A673 (cell line): ENCODE data around the gene SLC12A1. TPM values are rescaled to one million over a fixed set of nuclear protein-coding genes. Genes with fewer than 3 reads are reported as not detected.
A peak's percentile ranks its signal among the peaks of the same experiment; 100 is the strongest.

ENCODE experiments used
- Bru-seq: library from RNA; stranded (reverse); fragments of 400-500 nt; gene quantifications from one replicate; lab custom pipeline; 2021; lab: Mats Ljungman, UMichigan
- BruChase-seq, 2 experiments: library from RNA; stranded (reverse); fragments of 400-500 nt; gene quantifications; one replicate each; lab custom pipeline; 2021; lab: Mats Ljungman, UMichigan
- BruUV-seq: library from RNA; stranded (reverse); fragments of 400-500 nt; replicated peaks from 2 replicates; lab custom pipeline; 2021; lab: Mats Ljungman, UMichigan
- CTCF ChIA-PET: fragments of 300-600 bp; sonication (Branson Sonifier 250); formaldehyde crosslinking; loops from one replicate; lab custom pipeline; 2022; ENCODE audit warnings: antibody characterized with exemption; lab: Charles Lee
- POLR2A ChIA-PET: fragments of 300-600 bp; sonication (Branson Sonifier 250); formaldehyde crosslinking; loops from one replicate; lab custom pipeline; 2022; ENCODE audit warnings: antibody characterized with exemption; ENCODE audit not compliant: low non-redundant PET; lab: Charles Lee
- DNase-seq: peaks from one replicate; pipeline ENCODE4 v3.0.0-alpha.2; 2015; ENCODE audit warnings: low spot score
- H3K27ac ChIP-seq: fragments of 200-600 bp; sonication (generic); 2 replicates; pipeline ENCODE4 v1.5.1; 2016; ENCODE audit warnings: mixed run types, low read depth, mild to moderate bottlenecking, mixed read lengths, antibody characterized with exemption, low read length; ENCODE audit not compliant: poor library complexity, severe bottlenecking
- H3K27me3 ChIP-seq: fragments of 200-600 bp; sonication (generic); replicated peaks from 2 replicates; pipeline ENCODE4 v1.6.1; 2017; ENCODE audit warnings: mixed run types, low read depth, mild to moderate bottlenecking, mixed read lengths, antibody characterized with exemption, low read length; ENCODE audit not compliant: insufficient read depth, poor library complexity
- H3K36me3 ChIP-seq: fragments of 200-600 bp; sonication (generic); 2 replicates; pipeline ENCODE4 v1.6.1; 2016; ENCODE audit warnings: mixed run types, mild to moderate bottlenecking, mixed read lengths, antibody characterized with exemption, low read length; ENCODE audit not compliant: insufficient read depth, poor library complexity, severe bottlenecking
- H3K4me1 ChIP-seq: fragments of 200-600 bp; sonication (generic); 2 replicates; pipeline ENCODE4 v1.6.1; 2017; ENCODE audit warnings: mixed run types, mild to moderate bottlenecking, mixed read lengths, antibody characterized with exemption, low read length; ENCODE audit not compliant: insufficient read depth, poor library complexity, severe bottlenecking
- H3K4me3 ChIP-seq: fragments of 200-600 bp; sonication (generic); 2 replicates; pipeline ENCODE4 v1.5.1; 2016; ENCODE audit warnings: low read depth, mixed run types, mild to moderate bottlenecking, mixed read lengths, low read length; ENCODE audit not compliant: poor library complexity, severe bottlenecking
- H3K9me3 ChIP-seq: fragments of 200-600 bp; sonication (generic); 2 replicates; pipeline ENCODE4 v1.6.1; 2016; ENCODE audit warnings: mixed run types, low read depth, mild to moderate bottlenecking, mixed read lengths, antibody characterized with exemption, low read length; ENCODE audit not compliant: poor library complexity, severe bottlenecking
- EZH2 ChIP-seq: fragments of 200-600 bp; sonication (generic); IDR thresholded peaks from 2 replicates; pipeline ENCODE4 v1.6.1; 2017; ENCODE audit warnings: borderline replicate concordance, low read depth, mild to moderate bottlenecking, mixed read lengths, antibody characterized with exemption, low read length; ENCODE audit not compliant: poor library complexity, severe bottlenecking
- intact Hi-C: fragments of 100-400 bp; cut with micrococcal nuclease; formaldehyde crosslinking; loops from one replicate; pipeline ENCODE4 v1.10.0; 2022; ENCODE audit not compliant: unreplicated experiment
- long read RNA-seq: library from polyadenylated mRNA; stranded (forward); transcript quantifications from one replicate; pipeline ENCODE4 v2.0.0, GENCODE V29; 2022
- total RNA-seq: library from RNA; stranded (reverse); gene quantifications from 2 replicates; pipeline ENCODE4 v1.2.3, GENCODE V29; 2021
- TF ChIP-seq, protein P1 (sequence below): fragments of 300-800, 200-600 bp; sonication (generic); conservative IDR thresholded peaks from 2 replicates; pipeline ENCODE4 v1.5.1; 2017; ENCODE audit warnings: low read depth, mild to moderate bottlenecking, antibody characterized with exemption, low read length, moderate library complexity, mixed read lengths

SLC12A1 gene
- total RNA-seq = not detected in 2 replicates
- percentile 2 among the genes with signal in this experiment for Bru-seq, nascent RNA
- BruChase-seq, experiment 1, labeled RNA remaining after a 2-hour chase = not detected
- BruChase-seq, experiment 2, labeled RNA remaining after a 6-hour chase = percentile 1 among the genes with signal in this experiment
- long read RNA-seq, partial matches to known transcripts = 0 of 1 reads
- long read RNA-seq, other reads (novel, unspliced or antisense) = 1 of 1 reads

DNA sequence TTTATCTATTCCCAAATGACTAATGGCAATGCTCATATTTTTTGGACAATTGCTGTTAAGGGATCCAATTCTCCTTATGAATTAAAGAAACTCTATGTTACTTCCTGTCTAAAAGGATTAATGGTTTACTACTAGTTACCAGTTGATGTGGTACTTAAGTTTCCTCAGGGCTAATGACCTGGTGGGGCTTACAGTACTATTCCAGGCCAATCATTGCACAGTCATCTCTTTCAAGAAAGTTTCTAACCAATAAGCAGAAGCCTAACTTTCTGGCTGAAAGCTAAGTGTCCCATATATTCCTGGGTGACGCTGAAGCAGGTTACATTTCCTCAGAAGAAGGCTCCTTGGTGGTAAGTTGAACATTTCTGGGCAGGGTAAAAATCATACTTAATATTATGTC is at the start of gene SLC12A1:
TSS of gene SLC12A1 (plus strand) at position 322 of the 400 bp plus-strand sequence. CDS start 1,418 bp downstream, outside the sequence.
- Histone ChIP-seq H3K36me3 (no peaks in the 10 kb centered on the region), H3K27ac (no peak within 1 kb of the TSS), H3K4me3 (no peak within 1 kb of the TSS), H3K4me1 (no peaks in the 10 kb centered on the region), H3K9me3 (no peaks in the 10 kb centered on the region), H3K27me3 (peaks cover 9% of the 10 kb centered on the region)
- POLR2A ChIA-PET = no interaction called here
- no peak for DNase-seq
- TF ChIP-seq EZH2 = no peak
- TF ChIP-seq, protein P1, sequence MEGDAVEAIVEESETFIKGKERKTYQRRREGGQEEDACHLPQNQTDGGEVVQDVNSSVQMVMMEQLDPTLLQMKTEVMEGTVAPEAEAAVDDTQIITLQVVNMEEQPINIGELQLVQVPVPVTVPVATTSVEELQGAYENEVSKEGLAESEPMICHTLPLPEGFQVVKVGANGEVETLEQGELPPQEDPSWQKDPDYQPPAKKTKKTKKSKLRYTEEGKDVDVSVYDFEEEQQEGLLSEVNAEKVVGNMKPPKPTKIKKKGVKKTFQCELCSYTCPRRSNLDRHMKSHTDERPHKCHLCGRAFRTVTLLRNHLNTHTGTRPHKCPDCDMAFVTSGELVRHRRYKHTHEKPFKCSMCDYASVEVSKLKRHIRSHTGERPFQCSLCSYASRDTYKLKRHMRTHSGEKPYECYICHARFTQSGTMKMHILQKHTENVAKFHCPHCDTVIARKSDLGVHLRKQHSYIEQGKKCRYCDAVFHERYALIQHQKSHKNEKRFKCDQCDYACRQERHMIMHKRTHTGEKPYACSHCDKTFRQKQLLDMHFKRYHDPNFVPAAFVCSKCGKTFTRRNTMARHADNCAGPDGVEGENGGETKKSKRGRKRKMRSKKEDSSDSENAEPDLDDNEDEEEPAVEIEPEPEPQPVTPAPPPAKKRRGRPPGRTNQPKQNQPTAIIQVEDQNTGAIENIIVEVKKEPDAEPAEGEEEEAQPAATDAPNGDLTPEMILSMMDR = no peak
- CTCF ChIA-PET = no interaction called here
- no TSS peak for BruUV-seq
- intact Hi-C loops = no loop called here

DNA sequence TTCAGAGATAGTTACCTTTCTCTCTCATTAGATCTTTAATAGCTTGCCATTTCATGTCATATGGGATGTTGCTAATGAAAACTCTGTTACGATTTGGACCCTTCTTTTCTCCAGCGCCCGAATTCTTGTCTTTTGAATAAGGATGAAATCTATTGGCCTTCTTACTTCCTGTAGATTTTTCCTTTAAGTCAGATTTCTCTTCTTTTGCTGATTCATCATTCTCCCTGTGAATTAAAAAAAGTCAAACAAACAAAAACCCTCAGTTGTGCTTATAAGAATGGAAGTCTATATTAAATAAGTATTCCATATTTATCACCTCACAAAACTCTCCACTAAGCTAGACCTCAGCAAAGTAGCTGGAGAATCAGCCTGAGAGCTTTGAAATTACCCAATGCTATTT is 37.5 kb upstream of the SLC12A1 start:
- Histone ChIP-seq H3K27ac (no peak overlapping the region), H3K4me3 (no peak overlapping the region), H3K36me3 (peaks cover 37% of the 10 kb centered on the region), H3K4me1 (peaks cover 4% of the 10 kb centered on the region), H3K9me3 (peaks cover 17% of the 10 kb centered on the region), H3K27me3 (no peaks in the 10 kb centered on the region)
- POLR2A ChIA-PET = no interaction called here
- no peak for DNase-seq
- TF ChIP-seq EZH2 = no peak
- TF ChIP-seq, protein P1 = no peak
- CTCF ChIA-PET = no interaction called here
- intact Hi-C loops = no loop called here
- BruUV-seq = no TSS peak

DNA sequence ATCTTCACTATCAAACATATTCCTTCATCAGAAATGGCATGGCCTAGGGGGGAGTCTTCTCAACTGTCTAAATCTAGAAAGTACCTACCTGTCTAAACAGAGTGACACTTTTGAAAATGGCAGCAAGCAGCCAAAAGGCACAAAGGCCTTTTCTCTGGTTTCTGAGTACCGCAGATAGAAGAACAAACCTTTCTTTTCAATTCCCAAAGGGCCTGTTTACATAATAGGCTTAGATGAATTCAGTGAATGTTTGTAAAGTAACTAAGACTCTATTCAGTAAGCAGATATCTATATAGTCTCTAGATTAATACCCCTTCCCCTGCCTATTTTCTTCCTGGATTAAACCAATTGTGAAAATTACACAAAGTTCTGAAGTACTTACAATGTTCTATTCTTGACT is 35.1 kb upstream of the SLC12A1 start:
- Histone ChIP-seq H3K27me3 (no peaks in the 10 kb centered on the region), H3K27ac (no peak overlapping the region), H3K4me1 (peaks cover 4% of the 10 kb centered on the region), H3K4me3 (no peak overlapping the region), H3K36me3 (peaks cover 15% of the 10 kb centered on the region), H3K9me3 (peaks cover 23% of the 10 kb centered on the region)
- POLR2A ChIA-PET = no interaction called here
- CTCF ChIA-PET = no interaction called here
- TF ChIP-seq, protein P1 = no peak
- no peak for TF ChIP-seq EZH2
- intact Hi-C loops = no loop called here
- DNase-seq = peak; percentile 78
- no TSS peak for BruUV-seq
